HepG2 (cell line): ENCODE measurements around the gene FRMD5. TPM values are rescaled to one million over a fixed set of nuclear protein-coding genes. Genes with fewer than 3 reads are reported as not detected.

Experiments
- ATAC-seq: fragments of 200-7000 bp; cut with Tn5 transposase; 3 replicates; pipeline ENCODE4 v1.9.1; 2020; ENCODE audit warnings: mild to moderate bottlenecking, moderate library complexity
- BruUV-seq: library from RNA; stranded (reverse); fragments of 400-500 nt; replicated peaks from 2 replicates; lab custom pipeline; 2021; lab: Mats Ljungman, UMichigan
- CTCF ChIA-PET: fragments of 300-600 bp; formaldehyde crosslinking; extraction: SDS; loops from one replicate; lab custom pipeline; 2021; ENCODE audit warnings: low total read pairs, inconsistent platforms, low intra/inter-chr PET ratio; lab: Yijun Ruan, JAX
- POLR2A ChIA-PET: fragments of 350-600 bp; sonication (Branson Sonifier 250); formaldehyde crosslinking; loops from one replicate; lab custom pipeline; 2020; ENCODE audit warnings: antibody characterized with exemption, inconsistent platforms; lab: Yijun Ruan, JAX
- DNase-seq: peaks from one replicate; pipeline ENCODE4 v3.0.0-alpha.2; 2015; ENCODE audit warnings: low spot score
- FAIRE-seq: peaks from 3 replicates; lab custom pipeline; 2011; peaks lifted over from hg19 to GRCh38; lab: Jason Lieb, UNC
- H2AFZ ChIP-seq: one replicate; pipeline ENCODE4 v1.6.1; 2011; ENCODE audit warnings: low read length, inconsistent platforms
- H3K27ac ChIP-seq: fragments of 300-600 bp; 3 replicates; pipeline ENCODE4 v1.8.0; 2011; ENCODE audit warnings: mixed run types, mild to moderate bottlenecking, mixed read lengths, low read length, inconsistent platforms; ENCODE audit not compliant: insufficient read depth; ENCODE audit errors: extremely low read length
- H3K27me3 ChIP-seq, 2 experiments: fragments of 200-600 bp in 1 of 2; 2 replicates in 1 of 2; 3 replicates in 1 of 2; pipeline versions ENCODE4 v1.6.0 to v1.8.0; 2011; ENCODE audit warnings: low read length in 2 of 2, mild to moderate bottlenecking in 2 of 2, moderate library complexity in 2 of 2, inconsistent platforms in 1 of 2; ENCODE audit not compliant: insufficient read depth in 2 of 2, control insufficient read depth in 1 of 2
- H3K36me3 ChIP-seq, 2 experiments: fragments of 200-600 bp in 1 of 2; replicated peaks in 1 of 2; 2 replicates in 1 of 2; 3 replicates in 1 of 2; pipeline versions ENCODE4 v1.5.1 to v1.8.0; 2011; ENCODE audit warnings: low read length in 2 of 2, inconsistent platforms in 1 of 2; ENCODE audit not compliant: insufficient read depth in 2 of 2, control insufficient read depth in 1 of 2
- H3K4me1 ChIP-seq: 2 replicates; pipeline ENCODE4 v1.5.1; 2012; ENCODE audit warnings: low read length, inconsistent platforms; ENCODE audit not compliant: insufficient read depth
- H3K4me2 ChIP-seq: 2 replicates; pipeline ENCODE4 v1.6.0; 2011; ENCODE audit warnings: low read depth, low read length, inconsistent platforms
- H3K4me3 ChIP-seq, 3 experiments: fragments of 200-600 bp in 1 of 3; sonication (generic), shearing (Covaris generic) in 1 of 3; replicated peaks in 1 of 3; 2 replicates each; pipeline ENCODE4 v1.5.1; 2011 to 2016; ENCODE audit warnings: low read length in 3 of 3, inconsistent platforms in 2 of 3, low read depth in 2 of 3, mild to moderate bottlenecking in 2 of 3, control low read depth in 1 of 3, mixed read lengths in 1 of 3; ENCODE audit not compliant: insufficient read depth in 1 of 3
- H3K79me2 ChIP-seq: one replicate; pipeline ENCODE4 v1.6.1; 2011; ENCODE audit warnings: low read length, inconsistent platforms; ENCODE audit not compliant: insufficient read depth
- H3K9ac ChIP-seq: 2 replicates; pipeline ENCODE4 v1.6.0; 2011; ENCODE audit warnings: mild to moderate bottlenecking, low read depth, low read length, inconsistent platforms; ENCODE audit not compliant: insufficient read depth
- H3K9me3 ChIP-seq: 2 replicates; pipeline ENCODE4 v1.5.1; 2012; ENCODE audit warnings: mild to moderate bottlenecking, low read length
- H4K20me1 ChIP-seq: 2 replicates; pipeline ENCODE4 v1.6.0; 2011; ENCODE audit warnings: inconsistent platforms, mild to moderate bottlenecking, low read length, moderate library complexity; ENCODE audit not compliant: insufficient read depth
- CREM ChIP-seq, 2 experiments: sonication (generic) in 1 of 2; formaldehyde crosslinking in 1 of 2; IDR thresholded peaks; 2 replicates each; pipeline versions ENCODE4 v1.4.0 to v1.6.1; 2016 to 2020; ENCODE audit warnings: antibody characterized with exemption in 1 of 2, mild to moderate bottlenecking in 1 of 2, missing genetic modification reagents in 1 of 2
- E2F1 ChIP-seq: sonication (generic); formaldehyde crosslinking; IDR thresholded peaks from 2 replicates; pipeline ENCODE4 v1.5.0; 2020; ENCODE audit warnings: missing genetic modification reagents
- FOXC1 ChIP-seq: sonication (generic); formaldehyde crosslinking; IDR thresholded peaks from 2 replicates; pipeline ENCODE4 v1.8.0; 2022; ENCODE audit warnings: mild to moderate bottlenecking, missing genetic modification reagents, borderline replicate concordance
- GFI1 ChIP-seq: sonication (generic); formaldehyde crosslinking; IDR thresholded peaks from 2 replicates; pipeline ENCODE4 v1.5.0; 2020; ENCODE audit warnings: missing genetic modification reagents, mild to moderate bottlenecking, borderline replicate concordance
- HOXD1 ChIP-seq: sonication (generic); formaldehyde crosslinking; IDR thresholded peaks from 2 replicates; pipeline ENCODE4 v1.5.0; 2020; ENCODE audit warnings: missing genetic modification reagents
- NKX3-1 ChIP-seq: sonication (generic); formaldehyde crosslinking; IDR thresholded peaks from 2 replicates; pipeline ENCODE4 v1.5.0; 2020; ENCODE audit warnings: missing genetic modification reagents
- RERE ChIP-seq: IDR thresholded peaks from 2 replicates; pipeline ENCODE4 v1.6.1; 2016; ENCODE audit warnings: low read depth, missing genetic modification reagents, missing compliant biosample characterization
- ZBTB38 ChIP-seq: sonication (generic); formaldehyde crosslinking; IDR thresholded peaks from 2 replicates; pipeline ENCODE4 v1.5.1; 2020; ENCODE audit warnings: mild to moderate bottlenecking, missing genetic modification reagents
- ZNF143 ChIP-seq: sonication (generic); formaldehyde crosslinking; IDR thresholded peaks from 2 replicates; pipeline ENCODE4 v1.4.0; 2020; ENCODE audit warnings: missing genetic modification reagents
- ZNF496 ChIP-seq: sonication (generic); formaldehyde crosslinking; IDR thresholded peaks from 2 replicates; pipeline ENCODE4 v1.8.1; 2023; ENCODE audit warnings: mild to moderate bottlenecking, moderate library complexity, missing genetic modification reagents; ENCODE audit not compliant: insufficient replicate concordance
- ZNF607 ChIP-seq: sonication (generic); formaldehyde crosslinking; IDR thresholded peaks from 2 replicates; pipeline ENCODE4 v1.5.1; 2020; ENCODE audit warnings: missing genetic modification reagents, mild to moderate bottlenecking, borderline replicate concordance
- ZNF713 ChIP-seq: sonication (generic); formaldehyde crosslinking; IDR thresholded peaks from 2 replicates; pipeline ENCODE4 v1.4.0; 2020; ENCODE audit warnings: mild to moderate bottlenecking, missing genetic modification reagents
- ZNF766 ChIP-seq: sonication (generic); formaldehyde crosslinking; IDR thresholded peaks from 2 replicates; pipeline ENCODE4 v1.5.0; 2020; ENCODE audit warnings: missing genetic modification reagents, borderline replicate concordance
- ZNF891 ChIP-seq: sonication (generic); formaldehyde crosslinking; IDR thresholded peaks from 2 replicates; pipeline ENCODE4 v1.5.0; 2020; ENCODE audit warnings: mild to moderate bottlenecking, missing genetic modification reagents
- WGBS: methylation state at CpG from one replicate; pipeline ENCODE4 v1.1.6; 2017; ENCODE audit warnings: low lambda C conversion rate; 5-methylcytosine and 5-hydroxymethylcytosine counted together
- in situ Hi-C: cut with HindIII; loops from 2 replicates; pipeline ENCODE4 v1.10.0; 2017; ENCODE audit warnings: low pct_unique_long_range_greater_than_20kb; ENCODE audit not compliant: extremely low pct_ligation_motif_present
- intact Hi-C: fragments of 100-400 bp; cut with micrococcal nuclease; formaldehyde crosslinking; loops from one replicate; pipeline ENCODE4 v1.10.0; 2022; ENCODE audit not compliant: unreplicated experiment
- polyA plus RNA-seq, 8 experiments: library from polyadenylated mRNA; depleted of rRNA in 3 of 8; stranded (reverse) in 7 of 8; unstranded in 1 of 8; fragments of >200 nt; fragmentation: Illumina TruSeq in 4 of 8; extraction: Trizol in 4 of 8; gene quantifications; 2 replicates each; pipeline versions ENCODE4 v1.2.1 to v1.2.3, GENCODE V29; 2011 to 2016; ENCODE audit warnings: low read depth in 4 of 8, missing spikeins in 1 of 8, mixed read lengths in 1 of 8; ENCODE audit not compliant: insufficient read depth in 1 of 8
- total RNA-seq, 5 experiments: library from RNA; depleted of rRNA; stranded (reverse); fragments of >200 nt; fragmentation: Illumina TruSeq; extraction: Trizol; gene quantifications; 2 replicates each; pipeline ENCODE4 v1.2.3, GENCODE V29; 2016; ENCODE audit warnings: low read depth in 1 of 5
- TF ChIP-seq, protein P1 (sequence below): IDR thresholded peaks from 2 replicates; pipeline ENCODE4 v1.6.1; 2016; ENCODE audit warnings: missing compliant biosample characterization, missing genetic modification reagents, borderline replicate concordance

Gene FRMD5
- total and polyA plus RNA-seq, 2 of the 13 experiments (the other 11 are each of a cell fraction or from before 2014, with no cell fraction given) = 0.93 to 1.5 TPM

- no peaks in the 10 kb centered on the region for H3K9me3 ChIP-seq
- no peaks in the 10 kb centered on the region; a peak in 1 of 5 replicates for H3K27me3 ChIP-seq
- H3K36me3 ChIP-seq = no peaks in the 10 kb centered on the region
- peak within 1 kb of the TSS; percentile 66 for H3K9ac ChIP-seq
- H2AFZ ChIP-seq = no peak within 1 kb of the TSS
- ATAC-seq = peak; percentile 64
- peaks cover 24% of the 10 kb centered on the region for H3K79me2 ChIP-seq
- peak within 1 kb of the TSS; percentile 52 to 64 (median 62); a peak in 5 of 6 replicates for H3K4me3 ChIP-seq
- peaks cover 44% of the 10 kb centered on the region for H3K4me1 ChIP-seq
- in situ Hi-C loops (no loop called here), intact Hi-C loops (no loop called here)
- no peaks in the 10 kb centered on the region for H4K20me1 ChIP-seq
- ChIA-PET CTCF (no interaction called here), POLR2A (interaction anchor here (1.1 kb wide), 1 partner anchor 26 kb away, joined by 4 read pairs; the partner anchor contains the start of genes HYPK and SERINC4)
- peak; percentile 11 for DNase-seq
- BruUV-seq = no TSS peak
- H3K27ac ChIP-seq = peak within 1 kb of the TSS; percentile 60
- peak within 1 kb of the TSS; percentile 66 for H3K4me2 ChIP-seq
- FAIRE-seq = no peak
- 63% methylated on average over 20 of the region's 48 CpGs for WGBS
- TF ChIP-seq RERE (CRISPR knock-in tag) (no peak), ZNF766 (CRISPR knock-in tag) (no peak), ZNF607 (CRISPR knock-in tag) (0 out of 2 replicates have a peak, but pooled peaks have one; percentile 24), ZBTB38 (CRISPR knock-in tag) (0 out of 2 replicates have a peak, but pooled peaks have one; percentile 24), HOXD1 (CRISPR knock-in tag) (no peak), GFI1 (CRISPR knock-in tag) (no peak), NKX3-1 (CRISPR knock-in tag) (no peak), ZNF496 (CRISPR knock-in tag) (no peak), E2F1 (CRISPR knock-in tag) (peak; percentile 91), ZNF143 (CRISPR knock-in tag) (peak; percentile 45; the same call in 1 of the 2 replicates), CREM (IDR thresholded peaks at IDR 0.05) (no peak), CREM (CRISPR knock-in tag; IDR thresholded peaks at IDR 0.05) (no peak), ZNF713 (CRISPR knock-in tag) (no peak), ZNF891 (CRISPR knock-in tag) (peak; percentile 38; the same call in 1 of the 2 replicates), FOXC1 (CRISPR knock-in tag) (no peak)
- TF ChIP-seq, protein P1, sequence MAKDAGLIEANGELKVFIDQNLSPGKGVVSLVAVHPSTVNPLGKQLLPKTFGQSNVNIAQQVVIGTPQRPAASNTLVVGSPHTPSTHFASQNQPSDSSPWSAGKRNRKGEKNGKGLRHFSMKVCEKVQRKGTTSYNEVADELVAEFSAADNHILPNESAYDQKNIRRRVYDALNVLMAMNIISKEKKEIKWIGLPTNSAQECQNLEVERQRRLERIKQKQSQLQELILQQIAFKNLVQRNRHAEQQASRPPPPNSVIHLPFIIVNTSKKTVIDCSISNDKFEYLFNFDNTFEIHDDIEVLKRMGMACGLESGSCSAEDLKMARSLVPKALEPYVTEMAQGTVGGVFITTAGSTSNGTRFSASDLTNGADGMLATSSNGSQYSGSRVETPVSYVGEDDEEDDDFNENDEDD (CRISPR knock-in tag) = peak; percentile 84; the same call in 1 of the 2 replicates
Measured at GRCh38 chr15:43826508-43827341, 368.3 kb downstream of the FRMD5 start, which contains the start of gene WDR76. Gene WDR76, plus strand, starts transcription at chr15:43827002. Its CDS starts 31 bp downstream, at chr15:43827033.
